Stimulated activated CD8-positive, alpha-beta memory T cell treated with anti-CD3 and anti-CD28 coated beads, Interleukin-12 subunit alpha, Interleukin-12 subunit beta, amount 100 ng/mL, for 24 hours (primary cell): ENCODE measurements around the gene ZFP64.

Experiments
- DNase-seq: peaks from one replicate; pipeline ENCODE4 v3.0.0-alpha.2; 2020; ENCODE audit errors: extremely low read depth

ZFP64 gene

GRCh38 chr20:52104546-52105441 is 86.8 kb downstream of the ZFP64 start:
- no peak for DNase-seq

DNA sequence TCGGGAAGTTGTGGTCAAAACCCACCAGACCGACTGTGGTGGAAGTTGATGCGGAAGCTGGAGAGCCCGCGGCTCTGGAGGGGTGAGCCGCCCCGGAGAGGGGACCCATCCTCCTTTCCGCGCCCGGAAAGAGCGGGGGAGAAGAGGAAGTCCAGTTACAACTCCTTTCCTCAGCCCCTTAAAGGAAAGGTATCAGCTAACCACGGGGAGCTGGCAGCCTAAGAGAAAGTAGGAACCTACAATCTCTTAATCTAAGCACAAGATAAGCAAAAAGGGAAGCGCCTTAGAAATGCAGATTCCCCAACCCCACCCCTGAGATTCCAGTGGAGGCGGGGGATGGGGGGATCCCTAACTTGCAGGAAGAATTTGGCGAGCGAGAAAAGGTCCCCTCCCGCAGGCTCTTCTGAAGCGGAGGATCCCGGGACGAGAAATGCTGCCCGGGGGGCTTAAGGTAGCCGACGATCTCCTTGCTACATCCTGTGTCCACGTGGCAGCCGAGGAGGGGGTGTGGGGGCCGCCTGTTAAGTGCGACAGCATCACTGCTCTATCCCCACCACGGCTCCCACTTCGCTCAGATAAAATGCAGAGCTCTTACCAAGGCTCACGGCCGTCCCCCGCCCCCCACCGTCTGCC is 87.5 kb downstream of the ZFP64 start:
- DNase-seq: no peak

- no peak for DNase-seq
Observed at GRCh38 chr20:52103335-52103912, 88.2 kb downstream of the ZFP64 start.

- DNase-seq: no peak
Observed at GRCh38 chr20:52102559-52102958, 89.0 kb downstream of the ZFP64 start.

DNA sequence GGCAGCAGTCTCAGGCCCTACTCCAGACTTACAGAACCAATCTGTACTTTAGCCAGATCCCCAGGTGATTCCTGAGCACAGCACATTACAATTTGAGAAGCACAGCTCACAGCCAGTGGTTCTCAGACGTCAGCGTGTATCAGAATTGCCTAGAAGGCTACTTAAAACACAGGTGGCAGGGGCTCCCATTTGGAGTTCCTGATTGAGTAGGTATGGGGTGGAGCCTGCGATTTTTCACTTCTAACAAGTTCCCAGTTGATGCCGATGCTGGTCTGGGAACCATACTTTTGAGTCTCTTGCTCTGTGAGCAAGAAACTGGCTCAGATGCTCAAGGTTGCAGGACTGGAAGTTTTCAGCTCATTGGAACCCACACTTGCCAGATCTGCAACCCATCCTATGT is 89.5 kb downstream of the ZFP64 start:
- DNase-seq: no peak
